AG09319 (cell line): ENCODE data around the gene CRB1.
A peak's percentile ranks its signal among the peaks of the same experiment; 100 is the strongest.

Source experiments
- DNase-seq: peaks from one replicate; pipeline ENCODE4 v3.0.0-alpha.2; 2010; ENCODE audit warnings: low read depth; ENCODE audit errors: extremely low read depth
- TF ChIP-seq, protein P1 (sequence below): IDR thresholded peaks from 2 replicates; pipeline ENCODE4 v1.5.1; 2011; ENCODE audit warnings: low read depth, mild to moderate bottlenecking, inconsistent platforms, low read length, moderate library complexity

The CRB1 gene

GRCh38 chr1:197327776-197328364 lies 59.8 kb downstream of the CRB1 start:
- TF ChIP-seq, protein P1, sequence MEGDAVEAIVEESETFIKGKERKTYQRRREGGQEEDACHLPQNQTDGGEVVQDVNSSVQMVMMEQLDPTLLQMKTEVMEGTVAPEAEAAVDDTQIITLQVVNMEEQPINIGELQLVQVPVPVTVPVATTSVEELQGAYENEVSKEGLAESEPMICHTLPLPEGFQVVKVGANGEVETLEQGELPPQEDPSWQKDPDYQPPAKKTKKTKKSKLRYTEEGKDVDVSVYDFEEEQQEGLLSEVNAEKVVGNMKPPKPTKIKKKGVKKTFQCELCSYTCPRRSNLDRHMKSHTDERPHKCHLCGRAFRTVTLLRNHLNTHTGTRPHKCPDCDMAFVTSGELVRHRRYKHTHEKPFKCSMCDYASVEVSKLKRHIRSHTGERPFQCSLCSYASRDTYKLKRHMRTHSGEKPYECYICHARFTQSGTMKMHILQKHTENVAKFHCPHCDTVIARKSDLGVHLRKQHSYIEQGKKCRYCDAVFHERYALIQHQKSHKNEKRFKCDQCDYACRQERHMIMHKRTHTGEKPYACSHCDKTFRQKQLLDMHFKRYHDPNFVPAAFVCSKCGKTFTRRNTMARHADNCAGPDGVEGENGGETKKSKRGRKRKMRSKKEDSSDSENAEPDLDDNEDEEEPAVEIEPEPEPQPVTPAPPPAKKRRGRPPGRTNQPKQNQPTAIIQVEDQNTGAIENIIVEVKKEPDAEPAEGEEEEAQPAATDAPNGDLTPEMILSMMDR = peak; percentile 65

GRCh38 chr1:197330213-197330612 lies 62.2 kb downstream of the CRB1 start:
- DNase-seq = no peak
- TF ChIP-seq, protein P1 = no peak

More at GRCh38 chr1:197327776-197328364, 59.8 kb downstream of the CRB1 start:
- DNase-seq = no peak

GRCh38 chr1:197331565-197331964 lies 63.5 kb downstream of the CRB1 start:
- TF ChIP-seq, protein P1 = no peak
- no peak for DNase-seq

DNA sequence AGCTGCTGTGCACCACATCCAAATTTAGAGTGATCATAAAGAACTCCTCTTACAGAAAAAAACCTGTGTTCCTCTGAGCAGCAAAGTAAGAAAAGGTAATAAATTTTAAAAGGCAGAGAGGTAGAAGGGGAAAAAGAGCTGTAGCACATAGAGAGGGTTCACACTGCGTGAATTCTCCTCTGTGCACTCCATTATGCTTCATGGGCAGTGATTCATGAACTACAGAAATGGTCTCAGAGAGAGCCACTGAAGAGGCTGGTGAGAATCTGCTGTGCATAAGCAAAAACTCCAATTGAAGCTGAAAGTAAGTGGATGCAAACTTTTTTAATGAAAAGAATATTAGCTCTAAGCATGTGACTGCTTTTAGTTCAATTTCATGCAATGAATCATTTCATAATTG lies 65.0 kb downstream of the CRB1 start:
- TF ChIP-seq, protein P1 = no peak
- DNase-seq = no peak

DNA sequence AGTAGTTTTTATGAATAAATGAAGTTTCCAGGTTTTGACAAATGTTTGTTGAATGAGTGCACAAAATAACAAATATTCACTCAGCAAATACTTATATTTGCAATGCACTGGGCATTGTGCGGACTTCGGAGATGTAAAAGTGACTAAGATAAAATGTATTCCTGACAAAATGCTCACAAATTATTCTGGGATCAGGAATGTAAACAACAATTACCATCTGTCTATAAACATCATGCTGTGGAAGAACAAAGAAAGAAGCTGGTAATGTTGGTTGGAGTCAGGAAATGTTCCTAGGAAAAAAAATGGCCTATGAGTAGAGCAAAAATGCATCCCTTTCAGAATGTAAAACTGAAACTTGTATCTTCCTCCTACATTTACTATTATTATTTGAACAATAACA lies 68.5 kb downstream of the CRB1 start:
- DNase-seq = no peak
- TF ChIP-seq, protein P1 = no peak

GRCh38 chr1:197339106-197340060 lies 71.3 kb downstream of the CRB1 start:
- TF ChIP-seq, protein P1 = no peak
- no peak for DNase-seq

- TF ChIP-seq, protein P1 = no peak
- no peak for DNase-seq
Observed at GRCh38 chr1:197341626-197342025, 73.6 kb downstream of the CRB1 start.
